A549 (cell line): ENCODE data around the gene SETD4. TPM values are rescaled to one million over a fixed set of nuclear protein-coding genes. Genes with fewer than 3 reads are reported as not detected.

Experiments used
- ATAC-seq, 2 experiments: fragments of 200-7000 bp in 1 of 2; fragments of >200 bp in 1 of 2; cut with Nextera tagmentation in 1 of 2; cut with Tn5 transposase in 1 of 2; 3 replicates each; pipeline versions ENCODE4 v1.8.0 to v1.9.1; 2018 to 2020; ENCODE audit warnings: mild to moderate bottlenecking in 1 of 2, moderate library complexity in 1 of 2
- CTCF ChIA-PET: fragments of 300-600 bp; sonication (Branson Sonifier 250); formaldehyde crosslinking; extraction: SDS; loops from one replicate; lab custom pipeline; 2021; ENCODE audit warnings: antibody characterized with exemption, inconsistent platforms; lab: Yijun Ruan, JAX
- POLR2A ChIA-PET: fragments of 350-600 bp; formaldehyde crosslinking; extraction: SDS; loops from one replicate; lab custom pipeline; 2021; ENCODE audit warnings: antibody characterized with exemption, inconsistent platforms; lab: Yijun Ruan, JAX
- DNase-seq, 2 experiments: peaks; one replicate each; pipeline versions ENCODE4 v3.0.0 to v3.0.0-alpha.2; 2011 to 2016; ENCODE audit warnings: low read depth in 1 of 2, low spot score in 1 of 2
- FAIRE-seq: peaks from 2 replicates; lab custom pipeline; 2011; peaks lifted over from hg19 to GRCh38; lab: Jason Lieb, UNC
- H3K27ac ChIP-seq, 2 experiments: fragments of >200 bp; sonication (Bioruptor Twin); formaldehyde crosslinking; 3 replicates each; pipeline ENCODE4 v1.5.1; 2016 to 2017
- H3K4me1 ChIP-seq: fragments of >200 bp; sonication (Bioruptor Twin); formaldehyde crosslinking; 3 replicates; pipeline ENCODE4 v1.6.1; 2016
- H3K4me2 ChIP-seq: fragments of >200 bp; sonication (Bioruptor Twin); formaldehyde crosslinking; 3 replicates; pipeline ENCODE4 v1.6.1; 2016
- H3K4me3 ChIP-seq: fragments of >200 bp; sonication (Bioruptor Twin); formaldehyde crosslinking; 3 replicates; pipeline ENCODE4 v1.5.1; 2016
- H3K9me3 ChIP-seq: fragments of >200 bp; sonication (Bioruptor Twin); formaldehyde crosslinking; 3 replicates; pipeline ENCODE4 v1.6.1; 2016
- BHLHE40 ChIP-seq: IDR thresholded peaks from 2 replicates; pipeline ENCODE4 v1.6.1; 2012; ENCODE audit warnings: low read depth, low read length, inconsistent platforms
- CBX8 ChIP-seq: fragments of 200-600 bp; sonication (generic); IDR thresholded peaks from 2 replicates; pipeline ENCODE4 v1.6.1; 2016
- CEBPB ChIP-seq, 2 experiments: fragments of >200 bp in 1 of 2; sonication (Bioruptor Twin) in 1 of 2; formaldehyde crosslinking in 1 of 2; IDR thresholded peaks; 2 replicates each; pipeline ENCODE4 v1.6.1; 2012 to 2016
- CHD4 ChIP-seq: fragments of 200-600 bp; sonication (generic); IDR thresholded peaks from 2 replicates; pipeline ENCODE4 v1.6.1; 2016; ENCODE audit warnings: antibody characterized with exemption, mild to moderate bottlenecking, borderline replicate concordance
- FOSL2 ChIP-seq, 2 experiments: fragments of 450-650 bp in 1 of 2; fragments of >200 bp in 1 of 2; sonication (Bioruptor Twin) in 1 of 2; formaldehyde crosslinking; IDR thresholded peaks; 2 replicates each; pipeline versions ENCODE4 v1.5.0 to v1.6.1; 2016 to 2020; ENCODE audit warnings: mild to moderate bottlenecking in 1 of 2, moderate library complexity in 1 of 2
- HDAC2 ChIP-seq: fragments of 200-600 bp; sonication (generic); IDR thresholded peaks from 2 replicates; pipeline ENCODE4 v1.6.1; 2016
- HEYL ChIP-seq: fragments of 250-450 bp; sonication (Bioruptor Pico); IDR thresholded peaks from 2 replicates; pipeline ENCODE4 v1.8.0; 2021; ENCODE audit warnings: mild to moderate bottlenecking, moderate library complexity
- HOXB13 ChIP-seq: fragments of 250-450 bp; sonication (Bioruptor Pico); IDR thresholded peaks from 2 replicates; pipeline ENCODE4 v1.5.0; 2020; ENCODE audit warnings: low read depth, mild to moderate bottlenecking, moderate library complexity
- JUN ChIP-seq, 2 experiments: fragments of >200 bp; sonication (Bioruptor Twin); formaldehyde crosslinking; IDR thresholded peaks; 2 replicates in 1 of 2; 3 replicates in 1 of 2; pipeline ENCODE4 v1.6.1; 2016 to 2017
- JUNB ChIP-seq: fragments of >200 bp; sonication (Bioruptor Twin); formaldehyde crosslinking; IDR thresholded peaks from 2 replicates; pipeline ENCODE4 v1.6.1; 2016
- KDM1A ChIP-seq: fragments of 200-600 bp; sonication (generic); IDR thresholded peaks from 2 replicates; pipeline ENCODE4 v1.6.1; 2016; ENCODE audit warnings: low read depth, mild to moderate bottlenecking
- MAZ ChIP-seq: fragments of 150-350 bp; IDR thresholded peaks from 2 replicates; pipeline ENCODE4 v1.6.1; 2014; ENCODE audit warnings: antibody characterized with exemption, low read depth, low read length, borderline replicate concordance
- MYC ChIP-seq: IDR thresholded peaks from 2 replicates; pipeline ENCODE4 v1.6.1; 2012; ENCODE audit warnings: mild to moderate bottlenecking, inconsistent platforms, low read length, improper control_type of control experiment, borderline replicate concordance
- POLR2A ChIP-seq: IDR thresholded peaks from 2 replicates; pipeline ENCODE4 v1.6.1; 2012; ENCODE audit warnings: mild to moderate bottlenecking, low read length
- POLR2AphosphoS2 ChIP-seq: conservative IDR thresholded peaks from 2 replicates; pipeline ENCODE4 v1.6.1; 2012; ENCODE audit warnings: low read length, improper control_type of control experiment, inconsistent platforms
- RAD21 ChIP-seq, 2 experiments: fragments of >200 bp in 1 of 2; sonication (Bioruptor Twin) in 1 of 2; formaldehyde crosslinking in 1 of 2; IDR thresholded peaks in 1 of 2; conservative IDR thresholded peaks in 1 of 2; 2 replicates in 1 of 2; 3 replicates in 1 of 2; pipeline ENCODE4 v1.6.1; 2012 to 2018; ENCODE audit warnings: inconsistent platforms in 1 of 2
- SMC3 ChIP-seq: fragments of >200 bp; sonication (Bioruptor Twin); formaldehyde crosslinking; IDR thresholded peaks from 3 replicates; pipeline ENCODE4 v1.6.1; 2018; ENCODE audit warnings: inconsistent platforms
- ZNF302 ChIP-seq: fragments of 250-450 bp; sonication (Bioruptor Pico); IDR thresholded peaks from 2 replicates; pipeline ENCODE4 v1.9.0; 2021; ENCODE audit warnings: inconsistent platforms, mild to moderate bottlenecking, moderate library complexity
- WGBS: methylation state at CpG from one replicate; pipeline ENCODE4 v1.1.6; 2017; ENCODE audit errors: missing lambda C conversion rate; 5-methylcytosine and 5-hydroxymethylcytosine counted together
- polyA plus RNA-seq, 4 experiments: library from polyadenylated mRNA; depleted of rRNA in 3 of 4; stranded (reverse); fragments of >200 nt; fragmentation: RNase III in 1 of 4; extraction: RNeasy Plus Mini Kit Qiagen cat#74134 plus additional on column Dnase treatment in 1 of 4; gene quantifications; 2 replicates in 3 of 4; 3 replicates in 1 of 4; pipeline ENCODE4 v1.2.3, GENCODE V29; 2011 to 2017
- TF ChIP-seq, protein P1 (sequence below): fragments of >200 bp; sonication (Bioruptor Twin); formaldehyde crosslinking; IDR thresholded peaks from 2 replicates; pipeline ENCODE4 v1.6.1; 2016
- TF ChIP-seq, protein P2 (sequence below): IDR thresholded peaks from 2 replicates; pipeline ENCODE4 v1.6.1; 2012; ENCODE audit warnings: low read depth, borderline replicate concordance

The SETD4 gene
- polyA plus RNA-seq, 2 of the 4 experiments (the other 2 are of a cell fraction): 10.3 to 17.1 TPM

DNA sequence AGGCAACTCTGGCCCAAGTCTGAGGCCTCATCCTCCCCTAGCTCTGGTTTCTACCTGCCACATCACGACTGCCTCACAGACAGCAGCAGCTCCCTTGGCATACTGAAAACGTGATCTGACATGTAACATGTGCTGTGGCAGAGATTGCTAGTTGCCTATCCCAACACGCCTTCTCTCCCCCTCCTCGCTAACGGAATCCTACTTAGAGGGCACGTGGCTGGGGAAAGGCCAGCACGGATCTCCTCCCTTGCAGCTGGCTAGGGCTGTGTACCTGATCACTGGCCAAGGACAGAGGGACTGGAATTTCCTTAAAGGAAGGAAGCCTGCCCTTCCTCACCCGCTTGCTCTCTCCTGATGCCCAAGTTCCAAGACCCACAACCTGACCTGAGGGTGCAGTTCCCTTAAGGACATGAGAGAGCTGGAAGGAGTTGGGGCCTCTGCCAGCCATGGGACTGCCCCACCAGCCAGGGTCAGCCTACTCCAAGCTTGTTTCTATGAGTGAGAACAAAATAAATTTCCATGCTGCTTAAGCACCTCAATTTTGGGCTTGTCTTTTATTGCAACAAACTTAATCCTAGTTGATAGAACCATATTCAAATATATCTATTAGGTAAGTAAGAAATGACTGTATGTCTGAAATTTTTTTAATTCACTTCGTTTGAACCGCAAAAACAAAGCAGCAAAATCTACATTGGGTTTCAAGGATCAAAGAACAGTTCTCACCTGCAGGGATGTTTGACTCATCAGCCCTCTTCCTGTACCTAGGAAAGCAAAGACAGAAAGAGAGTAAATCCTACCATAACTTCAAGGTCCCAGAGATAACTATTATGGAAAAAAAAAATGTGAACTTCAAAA, 7.2 kb downstream of the SETD4 start:
- no peak overlapping the region for H3K4me2 ChIP-seq
- no peak for FAIRE-seq
- H3K9me3 ChIP-seq: no peaks in the 10 kb centered on the region
- WGBS: 92% methylated on average over 10 of the region's 10 CpGs
- H3K4me3 ChIP-seq: no peak overlapping the region
- ATAC-seq: no peak
- DNase-seq: no peak
- no peak overlapping the region for H3K27ac ChIP-seq
- ChIA-PET CTCF (interaction anchor here (0.5 to 0.9 kb wide), 3 partner anchors 9 to 1267 kb away, joined by 3 read pairs; no protein-coding TSS in a partner anchor), POLR2A (no interaction called here)
- TF ChIP-seq, protein P1, sequence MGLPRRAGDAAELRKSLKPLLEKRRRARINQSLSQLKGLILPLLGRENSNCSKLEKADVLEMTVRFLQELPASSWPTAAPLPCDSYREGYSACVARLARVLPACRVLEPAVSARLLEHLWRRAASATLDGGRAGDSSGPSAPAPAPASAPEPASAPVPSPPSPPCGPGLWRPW: no peak
- TF ChIP-seq POLR2A (no peak), SMC3 (no peak), JUNB (no peak), POLR2AphosphoS2 (no peak), KDM1A (no peak), CBX8 (no peak)
- H3K4me1 ChIP-seq: 0 out of 3 replicates have a peak, but pooled peaks cover 4% of the 10 kb centered on the region

DNA sequence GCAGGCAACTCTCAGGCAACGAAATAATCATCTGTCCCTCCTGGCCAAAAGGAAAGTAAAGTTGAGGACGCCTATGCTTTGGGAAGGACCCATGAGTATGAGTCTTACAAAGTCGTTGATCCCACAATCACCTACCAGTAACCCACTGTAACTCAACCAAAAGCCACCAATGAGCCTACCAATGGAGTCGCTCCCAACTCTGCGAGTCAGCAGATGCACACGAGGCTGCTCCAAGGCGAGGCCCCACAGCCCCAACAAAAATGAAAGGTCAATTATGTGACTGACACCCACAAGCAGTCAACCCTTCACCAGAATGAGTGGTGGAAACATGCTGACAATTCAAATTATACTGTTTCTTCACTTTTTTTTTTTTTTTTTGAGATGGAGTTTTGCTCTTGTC, 12.0 kb downstream of the SETD4 start:
- POLR2A ChIA-PET: interaction anchor here (1.2 kb wide), 1 partner anchor 12 kb away, joined by 4 read pairs; the partner anchor contains the start of gene SETD4
- Histone ChIP-seq H3K9me3 (no peaks in the 10 kb centered on the region), H3K4me2 (no peak overlapping the region), H3K4me1 (no peaks in the 10 kb centered on the region), H3K4me3 (no peak overlapping the region), H3K27ac (no peak overlapping the region)
- no peak for TF ChIP-seq MAZ
- no peak for TF ChIP-seq POLR2AphosphoS2
- no peak for TF ChIP-seq HOXB13 (CRISPR knock-in tag)
- TF ChIP-seq MYC: no peak
- TF ChIP-seq BHLHE40: no peak
- TF ChIP-seq CEBPB (IDR thresholded peaks at IDR 0.05): no peak
- no peak for TF ChIP-seq ZNF302
- TF ChIP-seq RAD21 (conservative IDR thresholded peaks at IDR 0.05 in 1 of 2, IDR thresholded peaks at IDR 0.05 in 1 of 2): no peak
- TF ChIP-seq JUN (IDR thresholded peaks at IDR 0.05): no peak
- TF ChIP-seq FOSL2 (IDR thresholded peaks at IDR 0.05): no peak
- no peak for TF ChIP-seq FOSL2 (CRISPR knock-in tag; IDR thresholded peaks at IDR 0.05)
- TF ChIP-seq KDM1A: no peak
- no peak for TF ChIP-seq CHD4
- DNase-seq (no peak), ATAC-seq (no peak), FAIRE-seq (no peak)
- 91% methylated on average over 7 of the region's 7 CpGs for WGBS
- CTCF ChIA-PET: interaction anchor here (0.7 to 1.4 kb wide), 4 partner anchors 12 to 65 kb away, joined by 3 to 5 read pairs (median 4); no protein-coding TSS in a partner anchor

DNA sequence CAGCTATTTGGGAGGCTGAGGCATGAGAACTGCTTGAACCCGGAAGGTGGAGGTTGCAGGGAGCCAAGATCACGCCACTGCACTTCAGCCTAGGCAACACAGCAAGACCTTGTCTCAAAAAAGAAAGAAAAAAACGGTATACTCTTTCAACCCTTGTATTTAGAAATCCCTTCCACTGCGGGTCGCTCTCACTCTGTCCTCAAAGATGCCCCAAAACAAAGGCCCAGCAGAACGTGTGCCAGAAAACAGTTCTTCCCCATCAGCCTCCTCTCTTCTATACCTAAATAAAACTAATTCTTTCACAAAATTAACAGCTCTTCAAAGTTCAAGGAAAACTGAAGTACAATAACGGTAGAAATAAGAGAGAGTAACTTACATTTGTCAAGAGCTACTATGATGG, 13.2 kb downstream of the SETD4 start:
- DNase-seq: no peak
- ATAC-seq: no peak
- Histone ChIP-seq H3K4me2 (no peak overlapping the region), H3K27ac (no peak overlapping the region), H3K9me3 (no peaks in the 10 kb centered on the region), H3K4me1 (no peaks in the 10 kb centered on the region), H3K4me3 (no peak overlapping the region)
- TF ChIP-seq JUNB: no peak
- TF ChIP-seq, protein P2, sequence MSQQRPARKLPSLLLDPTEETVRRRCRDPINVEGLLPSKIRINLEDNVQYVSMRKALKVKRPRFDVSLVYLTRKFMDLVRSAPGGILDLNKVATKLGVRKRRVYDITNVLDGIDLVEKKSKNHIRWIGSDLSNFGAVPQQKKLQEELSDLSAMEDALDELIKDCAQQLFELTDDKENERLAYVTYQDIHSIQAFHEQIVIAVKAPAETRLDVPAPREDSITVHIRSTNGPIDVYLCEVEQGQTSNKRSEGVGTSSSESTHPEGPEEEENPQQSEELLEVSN: no peak
- TF ChIP-seq HDAC2: no peak
- no peak for TF ChIP-seq HEYL
- no peak for FAIRE-seq
- CTCF ChIA-PET: interaction anchor here (1.3 to 1.4 kb wide), 2 partner anchors 11 to 66 kb away, joined by 3 to 5 read pairs; no protein-coding TSS in a partner anchor
- POLR2A ChIA-PET: interaction anchor here (1.2 kb wide), 1 partner anchor 13 kb away, joined by 4 read pairs; the partner anchor contains the start of gene SETD4
- WGBS: 66% methylated on average over 7 of the region's 7 CpGs
